NCI-H345 treated with DMSO at 0.1 percent for 48 hours (cell line): ENCODE results near the gene GBX2.

Experiments
- DNase-seq: peaks from one replicate; lab custom pipeline; 2025; ENCODE audit not compliant: unreplicated experiment; lab: John Stamatoyannopoulos, UW

GBX2 gene

GRCh38 chr2:236184701-236185100, 16.5 kb upstream of the GBX2 start:
- DNase-seq = no peak

DNA sequence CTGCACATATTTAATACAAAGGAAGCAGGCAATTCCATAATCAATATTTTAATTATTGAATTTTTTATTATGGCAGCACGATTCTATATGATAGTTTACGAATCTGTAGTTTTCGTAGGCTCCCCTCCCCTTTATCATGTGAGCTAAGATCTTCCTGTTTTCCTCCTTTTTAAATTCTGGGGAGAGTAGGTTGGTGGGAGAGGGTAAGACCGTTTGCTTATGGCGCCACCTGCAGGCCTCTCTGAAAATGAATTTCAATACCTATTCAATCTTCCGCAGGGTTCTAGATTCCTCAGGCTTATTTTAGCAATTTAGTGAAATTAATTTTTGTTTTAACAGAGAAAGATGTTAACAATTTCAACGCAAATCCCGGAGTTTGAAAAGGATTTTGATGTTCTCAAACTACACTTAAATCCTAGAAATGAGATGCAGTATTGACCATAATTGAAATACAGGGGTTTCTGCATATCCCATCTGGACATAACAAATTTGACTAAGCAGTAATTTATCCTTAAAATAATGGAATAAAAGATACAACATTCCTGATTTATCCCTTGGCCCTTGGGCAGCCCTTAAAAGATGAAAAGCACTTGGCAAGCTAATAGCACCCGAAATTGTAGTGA, 12.8 kb upstream of the GBX2 start:
- peak; percentile 71 for DNase-seq

GRCh38 chr2:236180076-236180816, 12.1 kb upstream of the GBX2 start:
- no peak for DNase-seq

DNA sequence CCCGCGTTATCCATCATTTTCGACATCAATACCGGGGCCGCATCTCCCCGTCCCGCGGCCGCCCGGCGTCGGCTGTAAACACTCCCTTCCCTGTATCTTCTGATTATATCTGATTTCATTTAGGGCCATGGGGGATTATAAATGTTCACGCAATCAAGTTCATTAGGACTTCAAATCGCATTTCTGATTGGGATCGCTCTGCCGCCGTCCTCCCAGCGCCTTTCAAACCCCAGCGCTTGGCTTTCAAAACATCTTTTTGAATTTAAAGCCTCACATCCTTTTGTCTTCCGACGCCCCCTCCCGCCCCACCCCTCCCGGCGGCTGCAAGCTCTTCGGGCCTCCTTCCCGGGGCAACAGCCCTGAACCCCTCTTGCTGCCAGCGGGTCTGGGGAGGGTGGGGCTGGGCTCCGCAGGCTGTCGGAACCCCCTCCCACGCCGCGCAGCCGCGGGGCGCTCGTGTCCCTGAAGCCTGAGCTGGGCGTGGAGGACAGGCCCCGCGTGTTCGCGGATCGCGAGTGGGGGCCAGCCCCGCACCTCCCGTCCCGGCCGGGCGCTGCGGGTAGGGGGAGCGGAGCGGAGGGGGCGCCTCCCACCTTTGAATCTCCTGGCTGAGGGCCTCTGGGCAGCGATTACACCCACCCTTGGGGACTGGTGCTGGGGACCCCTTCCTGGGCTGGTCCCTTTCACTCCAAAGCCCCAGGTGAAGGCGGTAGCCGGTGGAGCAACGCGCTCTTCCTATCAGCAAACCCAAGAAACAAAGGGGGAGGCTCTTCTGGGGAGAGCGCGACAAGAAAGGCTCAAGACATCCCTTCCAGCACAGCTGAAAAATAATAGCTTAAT, 11.3 kb upstream of the GBX2 start:
- no peak for DNase-seq

DNA sequence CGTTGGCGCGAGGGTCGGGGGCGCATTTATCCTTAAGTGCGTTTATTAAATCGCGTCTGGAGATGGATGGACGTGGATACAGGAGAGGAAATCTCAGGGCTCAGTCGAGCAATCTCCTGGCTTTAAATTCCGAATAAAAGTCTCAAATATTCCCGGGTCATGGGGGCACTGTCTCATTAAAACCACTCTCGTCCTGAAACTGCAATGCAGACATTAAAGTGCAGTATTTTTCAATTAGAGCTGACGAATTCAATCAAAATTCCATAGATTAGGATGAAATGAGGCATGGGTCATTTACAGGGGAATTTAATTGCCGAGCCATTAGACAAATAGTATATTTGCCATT, 10.7 kb upstream of the GBX2 start:
- no peak for DNase-seq

DNA sequence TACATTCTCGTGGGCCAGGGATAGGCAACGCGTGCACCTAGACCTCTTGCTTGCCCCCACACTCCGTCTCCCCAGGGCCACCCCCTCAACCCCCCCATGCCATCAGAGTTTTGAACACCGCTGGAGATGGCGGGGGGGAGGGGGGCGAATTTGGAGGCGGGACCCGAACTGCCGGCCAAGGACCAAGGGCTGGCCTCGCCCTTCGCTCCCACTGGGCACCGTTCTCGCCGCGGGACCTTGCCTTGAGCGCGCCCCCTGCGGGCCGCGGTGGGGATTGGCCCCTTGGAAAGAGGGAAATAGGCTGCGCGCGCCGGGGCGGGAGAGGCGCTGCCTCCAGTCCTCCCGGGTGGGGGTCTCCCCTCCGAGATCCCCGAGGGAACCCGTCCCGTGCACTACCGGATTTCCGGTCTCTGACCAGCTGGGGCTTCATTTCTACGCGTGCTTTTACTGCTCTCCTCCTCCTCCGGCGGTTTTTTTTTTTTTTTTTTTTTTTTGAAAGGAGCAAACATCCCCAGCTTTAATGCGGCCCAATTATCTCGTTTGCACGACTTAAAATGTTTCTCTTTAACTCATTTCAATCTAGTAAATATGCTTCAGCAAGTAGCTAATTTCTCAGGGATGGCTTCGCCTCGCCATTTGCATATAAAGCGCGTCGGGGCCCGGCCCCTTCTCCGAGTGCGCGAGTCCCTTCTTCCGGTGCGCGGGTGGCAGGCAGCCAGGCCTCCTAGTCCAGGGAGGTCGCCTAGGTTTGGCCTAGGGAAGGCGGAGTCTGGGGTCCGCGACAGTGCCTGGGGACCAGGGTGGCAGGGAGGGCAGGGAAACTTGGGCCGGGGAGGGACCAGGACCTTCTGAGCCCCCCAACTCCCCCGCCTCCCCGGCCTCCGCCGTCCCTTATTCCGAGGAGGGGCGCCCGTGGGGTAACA, 10.0 kb upstream of the GBX2 start:
- DNase-seq = peak; percentile 51

DNA sequence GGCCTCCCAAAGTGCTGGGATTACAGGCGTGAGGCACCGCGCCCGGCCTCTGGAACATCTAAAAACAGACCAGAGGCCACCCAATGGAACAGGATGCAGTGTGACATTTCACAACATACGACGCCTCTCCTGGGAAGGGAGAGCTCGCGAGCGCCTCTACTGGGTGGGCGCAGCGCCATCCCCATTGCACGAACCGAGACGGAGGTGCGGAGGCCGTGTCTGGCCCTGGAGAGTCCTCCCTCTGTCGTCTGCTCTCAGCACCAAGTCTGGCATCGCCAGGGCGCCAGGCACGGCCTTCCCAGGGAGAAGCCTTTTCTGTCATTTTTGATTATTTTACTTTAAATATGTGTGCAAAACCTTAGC, 9.4 kb upstream of the GBX2 start:
- DNase-seq = no peak

DNA sequence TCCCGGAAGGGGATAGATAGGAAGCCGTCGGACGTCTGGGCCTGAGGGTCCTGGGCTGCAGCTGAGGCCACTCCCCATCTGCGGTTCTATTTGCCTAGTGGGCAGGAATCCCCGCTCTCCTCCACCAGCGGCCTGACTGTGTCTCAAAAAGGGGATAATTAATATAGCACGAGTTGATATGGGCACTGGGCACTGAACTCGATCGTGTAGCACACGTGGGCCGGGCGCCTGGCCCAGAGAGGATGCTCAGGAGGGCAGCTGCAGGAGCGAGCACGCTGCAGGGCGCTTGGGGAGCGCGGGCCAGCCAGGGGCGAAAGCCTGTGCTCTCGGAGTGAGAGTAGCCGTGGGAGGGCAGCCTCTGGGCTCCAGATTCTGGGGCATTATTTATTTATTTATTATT, 8.8 kb upstream of the GBX2 start:
- no peak for DNase-seq

GRCh38 chr2:236176417-236176816, 8.2 kb upstream of the GBX2 start:
- no peak for DNase-seq

DNA sequence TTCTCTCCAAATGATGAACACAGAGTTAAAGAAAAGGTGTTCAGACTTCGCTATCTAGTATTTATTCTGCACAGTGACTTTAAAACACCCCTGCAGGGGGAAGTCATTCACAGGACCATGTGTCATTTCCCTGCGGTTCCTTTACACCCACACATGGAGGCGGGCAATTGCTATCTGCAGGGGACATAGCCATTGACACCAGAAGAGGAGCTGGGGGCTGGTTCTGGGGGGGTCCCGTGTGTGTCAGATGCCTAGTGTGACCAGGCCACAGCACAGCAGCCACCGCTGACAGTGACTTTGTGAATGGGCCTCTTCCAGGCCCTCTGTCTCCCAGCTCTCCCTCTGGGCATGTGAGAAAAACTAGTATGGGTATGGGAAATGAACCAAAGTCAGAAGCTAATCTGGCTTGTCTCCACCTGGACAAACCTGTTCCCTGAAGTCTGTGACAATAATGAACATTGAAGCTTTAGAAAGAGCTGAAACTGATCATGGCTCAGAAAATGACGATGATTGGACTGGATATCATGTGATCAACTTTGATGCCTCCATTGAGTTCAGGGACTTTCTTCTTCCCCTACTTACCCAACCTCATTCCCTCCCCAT, 7.5 kb upstream of the GBX2 start:
- no peak for DNase-seq

GRCh38 chr2:236173729-236174607, 5.8 kb upstream of the GBX2 start:
- no peak for DNase-seq

- no peak for DNase-seq
These were observed 5.0 kb upstream of the GBX2 start for GRCh38 chr2:236173036-236173728.

DNA sequence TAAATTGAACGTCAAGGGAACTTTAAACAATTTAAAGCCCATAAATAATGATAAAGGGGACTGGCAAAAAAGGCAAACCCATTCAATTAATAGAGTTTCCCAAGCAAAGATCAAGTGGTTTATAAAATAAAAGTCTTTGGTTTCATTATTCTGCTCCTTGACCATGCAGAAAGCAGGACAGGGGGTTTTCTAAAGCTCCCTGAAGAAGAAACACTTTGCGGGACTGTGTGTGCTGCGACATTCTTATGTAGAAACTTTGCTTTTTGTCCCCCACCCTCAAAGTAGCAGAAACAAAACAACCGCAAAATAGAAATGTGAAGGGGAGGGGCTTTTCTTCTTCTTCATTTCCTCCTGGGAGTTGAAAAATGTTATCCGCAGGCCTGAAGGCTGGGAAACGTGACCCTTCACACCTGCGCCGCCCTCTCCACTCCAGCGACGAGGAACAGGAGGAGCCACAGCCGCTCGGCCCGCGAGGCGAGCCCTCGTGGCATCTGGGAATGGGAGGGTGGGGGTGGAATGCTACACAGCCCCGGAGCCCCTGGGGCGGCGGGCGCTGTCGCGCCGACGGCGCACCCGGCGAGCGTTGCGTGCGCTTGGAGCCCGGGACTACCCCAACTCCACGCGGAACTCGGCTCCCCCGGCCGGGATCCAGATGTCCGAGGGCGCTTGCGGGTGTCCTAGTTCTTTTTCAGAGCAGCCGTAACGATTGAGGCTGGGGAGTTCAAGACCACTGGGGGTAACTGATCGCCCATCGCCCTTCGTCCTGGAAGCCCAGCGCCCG, 4.3 kb upstream of the GBX2 start:
- DNase-seq = no peak

DNA sequence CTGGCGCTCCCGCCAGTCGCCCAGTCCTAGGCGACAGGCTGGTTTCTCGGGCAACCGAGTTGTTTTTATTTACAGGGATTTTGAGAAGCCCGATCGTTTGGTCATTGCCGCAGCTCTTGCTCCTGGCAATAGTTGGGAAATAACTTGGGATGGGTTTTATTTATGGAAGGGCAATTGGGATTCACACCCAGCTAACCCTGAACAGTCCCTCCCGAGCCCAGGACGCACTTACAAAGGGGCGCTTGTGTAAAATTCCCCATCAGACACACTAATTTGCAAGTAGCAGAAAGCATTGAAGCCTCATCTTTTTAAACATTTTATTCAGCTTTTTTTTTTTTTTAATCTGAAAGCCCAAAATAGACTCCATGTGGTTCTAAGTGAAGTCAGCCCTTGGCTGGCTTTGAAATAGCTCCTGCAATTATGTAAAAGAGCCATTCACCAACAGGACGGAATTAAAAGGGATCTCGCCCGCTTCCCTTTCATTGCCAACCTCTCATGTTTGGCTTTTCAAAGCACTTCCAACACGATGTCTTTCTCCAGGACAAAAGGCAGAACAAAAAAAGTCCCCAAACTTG, 3.6 kb upstream of the GBX2 start:
- DNase-seq = no peak

DNA sequence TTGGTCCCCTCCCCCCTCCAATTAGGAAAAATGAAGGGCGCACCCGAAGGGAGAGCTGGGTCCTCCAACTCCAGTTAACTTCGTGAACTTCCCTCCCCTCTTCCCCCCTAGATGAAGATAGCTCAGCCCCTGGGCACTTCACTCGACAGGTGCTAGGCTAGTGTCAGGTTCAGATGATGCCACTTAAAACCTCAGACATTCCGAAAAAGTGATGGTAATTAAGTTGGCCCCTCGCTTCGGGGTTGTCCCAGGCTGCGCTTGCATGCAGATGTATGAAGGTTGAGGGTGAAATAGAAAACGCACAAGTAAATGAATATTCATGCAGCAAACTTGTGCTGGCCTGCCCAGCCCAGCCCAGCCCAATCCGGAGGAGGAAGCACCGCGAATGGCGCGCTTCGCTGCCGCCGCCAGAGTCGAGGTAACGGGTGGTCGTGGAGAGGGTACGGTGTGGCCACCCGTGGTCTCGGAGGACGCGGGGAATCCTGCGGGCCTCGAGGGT, 3.0 kb upstream of the GBX2 start:
- no peak for DNase-seq

- DNase-seq = no peak
These were observed 2.5 kb upstream of the GBX2 start for GRCh38 chr2:236170590-236171165.

DNA sequence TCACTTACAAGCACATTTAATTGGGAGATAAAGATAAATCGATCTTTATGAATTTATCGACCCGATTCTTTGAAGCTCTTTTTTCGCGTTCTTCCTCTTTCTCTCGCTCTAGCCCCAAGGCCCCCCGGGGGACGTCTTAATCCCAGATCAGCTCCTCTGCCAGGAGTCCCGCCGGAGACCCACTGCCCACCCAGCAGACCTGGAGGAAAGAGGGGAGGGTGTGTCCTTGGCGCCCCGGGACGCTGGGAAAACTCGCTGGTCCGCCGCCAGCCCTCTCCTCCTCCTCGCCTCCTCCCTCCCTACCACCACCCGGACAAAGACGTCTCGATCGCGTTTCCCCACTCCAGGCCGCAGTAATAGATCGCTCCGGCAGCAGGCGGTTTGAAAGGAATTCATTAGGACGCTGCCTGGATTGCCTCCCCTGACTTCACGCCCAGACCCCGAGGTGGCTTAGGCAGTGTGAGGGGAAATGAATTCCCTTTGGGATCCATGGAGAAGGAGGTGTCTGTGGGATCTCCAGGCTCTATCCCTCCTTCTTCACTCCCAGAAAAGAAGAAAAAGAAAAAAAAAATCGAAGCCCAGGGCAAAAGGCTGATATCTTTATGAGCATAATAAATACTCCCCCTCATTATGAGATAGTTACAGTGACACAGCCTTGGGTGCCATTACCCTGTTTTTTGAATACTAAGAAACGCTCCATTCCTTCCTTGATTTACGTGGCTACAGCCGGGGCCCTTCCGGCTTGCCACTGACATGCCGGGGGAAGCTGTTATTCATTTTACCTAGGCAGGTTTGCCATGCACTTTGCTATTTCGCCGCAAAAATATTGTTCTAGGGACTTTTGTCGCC, 1.8 kb upstream of the GBX2 start:
- no peak for DNase-seq
